GM12878 (cell line): ENCODE measurements around the gene ZNF775. TPM values are rescaled to one million over a fixed set of nuclear protein-coding genes. Genes with fewer than 3 reads are reported as not detected.

Experiments used
- ATAC-seq: fragments of 200-7000 bp; cut with Tn5 transposase; 3 replicates; pipeline ENCODE4 v1.9.1; 2020; ENCODE audit warnings: mild to moderate bottlenecking, moderate library complexity
- BruUV-seq: library from RNA; stranded (reverse); fragments of 400-500 nt; replicated peaks from 2 replicates; lab custom pipeline; 2021; lab: Mats Ljungman, UMichigan
- CTCF ChIA-PET: fragments of 300-600 bp; sonication (Branson Sonifier 250); formaldehyde crosslinking; extraction: SDS; loops from one replicate; lab custom pipeline; 2021; ENCODE audit warnings: inconsistent platforms; lab: Yijun Ruan, JAX
- POLR2A ChIA-PET: fragments of 350-600 bp; formaldehyde crosslinking; extraction: SDS; loops from one replicate; lab custom pipeline; 2021; ENCODE audit warnings: inconsistent platforms; lab: Charles Lee
- RAD21 ChIA-PET: fragments of 300-600 bp; sonication (Branson Sonifier 250); formaldehyde crosslinking; loops from one replicate; lab custom pipeline; 2023; ENCODE audit warnings: antibody characterized with exemption; ENCODE audit not compliant: unreplicated experiment; lab: Charles Lee
- SMC1A ChIA-PET: fragments of 300-600 bp; sonication (Branson Sonifier 250); formaldehyde crosslinking; loops from one replicate; lab custom pipeline; 2023; ENCODE audit not compliant: unreplicated experiment, uncharacterized antibody; lab: Charles Lee
- DNase-seq: peaks from one replicate; pipeline ENCODE4 v3.0.0-alpha.2; 2011; ENCODE audit warnings: low read depth, low spot score
- FAIRE-seq: peaks from 3 replicates; lab custom pipeline; 2011; peaks lifted over from hg19 to GRCh38; lab: Jason Lieb, UNC
- H2AFZ ChIP-seq: 2 replicates; pipeline ENCODE4 v1.6.0; 2011; ENCODE audit warnings: low read depth, low read length, control low read depth; ENCODE audit not compliant: control insufficient read depth
- H3K27ac ChIP-seq: 2 replicates; pipeline ENCODE4 v1.5.1; 2011; ENCODE audit warnings: control low read depth; ENCODE audit not compliant: control insufficient read depth, insufficient read depth
- H3K27me3 ChIP-seq, 2 experiments: replicated peaks in 1 of 2; 2 replicates each; pipeline versions ENCODE4 v1.6.0 to v1.6.1; 2011; ENCODE audit warnings: low read length in 1 of 2; ENCODE audit not compliant: control insufficient read depth in 2 of 2, insufficient read depth in 2 of 2
- H3K36me3 ChIP-seq, 2 experiments: 2 replicates each; pipeline ENCODE4 v1.5.1; 2011; ENCODE audit warnings: low read length in 1 of 2; ENCODE audit not compliant: control insufficient read depth in 2 of 2, insufficient read depth in 2 of 2
- H3K4me1 ChIP-seq: 2 replicates; pipeline ENCODE4 v1.6.1; 2011; ENCODE audit warnings: mild to moderate bottlenecking, low read length, moderate library complexity, mixed read lengths; ENCODE audit not compliant: control insufficient read depth, insufficient read depth
- H3K4me2 ChIP-seq: 2 replicates; pipeline ENCODE4 v1.6.0; 2011; ENCODE audit warnings: control low read depth; ENCODE audit not compliant: control insufficient read depth, insufficient read depth
- H3K4me3 ChIP-seq: fragments of 200-600 bp; sonication (generic); 2 replicates; pipeline ENCODE4 v1.5.1; 2016
- H3K79me2 ChIP-seq: 2 replicates; pipeline ENCODE4 v1.6.0; 2011; ENCODE audit warnings: low read length; ENCODE audit not compliant: control insufficient read depth, insufficient read depth
- H3K9ac ChIP-seq: 2 replicates; pipeline ENCODE4 v1.8.0; 2011; ENCODE audit warnings: low read length, control low read depth, mixed read lengths; ENCODE audit not compliant: control insufficient read depth, insufficient read depth
- H3K9me3 ChIP-seq: replicated peaks from 3 replicates; pipeline ENCODE4 v1.5.1; 2011; ENCODE audit warnings: mild to moderate bottlenecking, low read length; ENCODE audit not compliant: control insufficient read depth, insufficient read depth
- H4K20me1 ChIP-seq: 2 replicates; pipeline ENCODE4 v1.6.0; 2011; ENCODE audit not compliant: control insufficient read depth, insufficient read depth
- DPF2 ChIP-seq: fragments of 450-650 bp; IDR thresholded peaks from 2 replicates; pipeline ENCODE4 v1.6.1; 2017; ENCODE audit warnings: mild to moderate bottlenecking
- GATAD2B ChIP-seq: fragments of 450-650 bp; conservative IDR thresholded peaks from 2 replicates; pipeline ENCODE4 v1.6.1; 2017; ENCODE audit warnings: low read depth, mild to moderate bottlenecking, moderate library complexity
- LARP7 ChIP-seq: fragments of 450-650 bp; IDR thresholded peaks from 2 replicates; pipeline ENCODE4 v1.6.1; 2017; ENCODE audit warnings: mild to moderate bottlenecking
- MEF2B ChIP-seq: fragments of 450-650 bp; IDR thresholded peaks from 2 replicates; pipeline ENCODE4 v1.6.1; 2018; ENCODE audit warnings: mild to moderate bottlenecking, moderate library complexity; ENCODE audit not compliant: partially characterized antibody, poor library complexity, severe bottlenecking
- MYC ChIP-seq: IDR thresholded peaks from 2 replicates; pipeline ENCODE4 v1.6.1; 2011; ENCODE audit warnings: mild to moderate bottlenecking, low read length, moderate library complexity, inconsistent platforms; ENCODE audit not compliant: insufficient read depth, insufficient replicate concordance, insufficient read length, severe bottlenecking
- WGBS: methylation state at CpG from one replicate; pipeline ENCODE4 v1.1.6; 2016; ENCODE audit warnings: low lambda C conversion rate; ENCODE audit not compliant: insufficient replicate concordance, insufficient coverage; ENCODE audit errors: missing lambda C conversion rate; 5-methylcytosine and 5-hydroxymethylcytosine counted together
- in situ Hi-C: fragments of 300-500 bp; cut with MboI; formaldehyde crosslinking; loops from 9 replicates; pipeline ENCODE4 v1.14.3; 2018; ENCODE audit warnings: mixed read lengths
- intact Hi-C: fragments of 100-400 bp; cut with micrococcal nuclease; formaldehyde crosslinking; loops from one replicate; pipeline ENCODE4 v1.14.2; 2022; ENCODE audit not compliant: unreplicated experiment
- polyA plus RNA-seq, 11 experiments: library from polyadenylated mRNA; depleted of rRNA in 4 of 11; unstranded in 6 of 11; stranded (reverse) in 5 of 11; fragments of >200 nt; fragmentation: Nextera tagmentation in 4 of 11; fragmentation: Illumina TruSeq in 1 of 11; extraction: Ambion mirVana in 4 of 11; extraction: Trizol in 1 of 11; gene quantifications; 1 replicate in 1 of 11; 2 replicates in 10 of 11; pipeline versions ENCODE4 v1.2.1 to v1.2.3, GENCODE V29; 2011 to 2016; ENCODE audit warnings: inconsistent platforms in 2 of 11, missing spikeins in 2 of 11, low read depth in 1 of 11
- total RNA-seq, 4 experiments: library from RNA; depleted of rRNA in 3 of 4; stranded (reverse); fragments of >200 nt in 3 of 4; fragmentation: Illumina TruSeq in 1 of 4; extraction: Trizol in 1 of 4; gene quantifications; 2 replicates each; pipeline versions ENCODE4 v1.2.1 to v1.2.3, GENCODE V29; 2013 to 2021
- TF ChIP-seq, protein P1 (sequence below): fragments of 450-650 bp; IDR thresholded peaks from 2 replicates; pipeline ENCODE4 v1.6.1; 2017; ENCODE audit warnings: mild to moderate bottlenecking

ZNF775 gene
- total and polyA plus RNA-seq, 10 of the 15 experiments (the other 5 are each of a cell fraction or from before 2014, with no cell fraction given) = 0.05 to 14.3 (median 2.1) TPM

- peak; percentile 72 for TF ChIP-seq GATAD2B
- no peak for TF ChIP-seq MYC
- TF ChIP-seq DPF2 = 0 out of 2 replicates have a peak, but pooled peaks have one; percentile 9
- peak; percentile 62; the same call in 1 of the 2 replicates for TF ChIP-seq LARP7
- TF ChIP-seq, protein P1, sequence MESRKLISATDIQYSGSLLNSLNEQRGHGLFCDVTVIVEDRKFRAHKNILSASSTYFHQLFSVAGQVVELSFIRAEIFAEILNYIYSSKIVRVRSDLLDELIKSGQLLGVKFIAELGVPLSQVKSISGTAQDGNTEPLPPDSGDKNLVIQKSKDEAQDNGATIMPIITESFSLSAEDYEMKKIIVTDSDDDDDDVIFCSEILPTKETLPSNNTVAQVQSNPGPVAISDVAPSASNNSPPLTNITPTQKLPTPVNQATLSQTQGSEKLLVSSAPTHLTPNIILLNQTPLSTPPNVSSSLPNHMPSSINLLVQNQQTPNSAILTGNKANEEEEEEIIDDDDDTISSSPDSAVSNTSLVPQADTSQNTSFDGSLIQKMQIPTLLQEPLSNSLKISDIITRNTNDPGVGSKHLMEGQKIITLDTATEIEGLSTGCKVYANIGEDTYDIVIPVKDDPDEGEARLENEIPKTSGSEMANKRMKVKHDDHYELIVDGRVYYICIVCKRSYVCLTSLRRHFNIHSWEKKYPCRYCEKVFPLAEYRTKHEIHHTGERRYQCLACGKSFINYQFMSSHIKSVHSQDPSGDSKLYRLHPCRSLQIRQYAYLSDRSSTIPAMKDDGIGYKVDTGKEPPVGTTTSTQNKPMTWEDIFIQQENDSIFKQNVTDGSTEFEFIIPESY = peak; percentile 85; the same call in 1 of the 2 replicates
- no peak for TF ChIP-seq MEF2B
- TF ChIP-seq, all 136 proteins: peak for 4
- Histone ChIP-seq H3K27ac (no peak overlapping the region), H4K20me1 (no peaks in the 10 kb centered on the region), H3K9ac (no peak overlapping the region), H3K27me3 (no peaks in the 10 kb centered on the region), H3K79me2 (peaks cover 4% of the 10 kb centered on the region), H2AFZ (no peak overlapping the region), H3K9me3 (no peaks in the 10 kb centered on the region), H3K4me3 (no peak overlapping the region), H3K4me1 (peaks cover 39% of the 10 kb centered on the region), H3K4me2 (peak overlapping the region; percentile 15; the same call in 1 of the 2 replicates), H3K36me3 (peaks cover 0 to 2% of the 10 kb centered on the region in 2 experiments; a peak in 2 of 4 replicates)
- in situ Hi-C loops = loop anchor here (25.0 kb wide), 1 partner anchor 345 kb away; no protein-coding TSS in a partner anchor
- FAIRE-seq (no peak), ATAC-seq (no peak), DNase-seq (no peak)
- RAD21 ChIA-PET = interaction anchor here (0.9 to 3.6 kb wide), 17 partner anchors 14 to 258 kb away, joined by 3 to 33 read pairs (median 8); partner anchors contain the start of gene REPIN1
- POLR2A ChIA-PET = interaction anchor here (0.8 to 5.9 kb wide), 10 partner anchors 11 to 225 kb away, joined by 3 to 89 read pairs (median 6); partner anchors contain the start of genes GIMAP6 and REPIN1
- CTCF ChIA-PET = interaction anchor here (1.0 to 11.6 kb wide), 11 partner anchors 11 to 86 kb away, joined by 3 to 72 read pairs (median 9); partner anchors contain the start of gene REPIN1
- WGBS = over 99% methylated on average over 78 of the region's 91 CpGs
- SMC1A ChIA-PET = interaction anchor here (0.5 to 7.4 kb wide), 18 partner anchors 10 to 59 kb away, joined by 3 to 48 read pairs (median 12); partner anchors contain the start of gene REPIN1
- intact Hi-C loops = no loop called here
- no TSS peak for BruUV-seq
These were observed 28.7 kb downstream of the ZNF775 start for GRCh38 chr7:150407588-150408392.
